IPS-11a (cell line): Measurements from ENCODE around the gene RIN3.

Experiments used
- H3K4me3 ChIP-seq: one replicate; pipeline ENCODE4 v1.5.1; 2013; ENCODE audit warnings: low read depth, low read length, control low read depth

The RIN3 gene

DNA sequence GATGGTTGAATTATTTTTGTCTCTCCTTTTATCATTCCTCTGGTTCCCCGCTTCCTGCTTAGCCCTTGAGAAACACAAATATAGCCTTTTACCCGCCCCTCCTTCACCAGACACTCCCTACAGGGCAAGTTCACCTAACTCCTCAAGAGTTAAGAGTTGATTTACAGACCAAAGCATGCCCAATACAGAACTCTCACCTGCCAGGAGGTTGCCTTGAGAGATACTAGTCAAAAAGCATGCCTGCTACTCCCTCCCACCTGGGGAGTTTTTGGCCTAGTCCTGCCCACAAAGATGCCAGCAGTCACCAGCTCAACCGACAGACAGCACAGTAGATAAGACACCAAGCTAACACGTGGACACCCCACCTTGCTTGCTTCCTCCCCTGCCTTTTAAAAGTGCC, 223.6 kb downstream of the RIN3 start:
- no peak overlapping the region for H3K4me3 ChIP-seq

DNA sequence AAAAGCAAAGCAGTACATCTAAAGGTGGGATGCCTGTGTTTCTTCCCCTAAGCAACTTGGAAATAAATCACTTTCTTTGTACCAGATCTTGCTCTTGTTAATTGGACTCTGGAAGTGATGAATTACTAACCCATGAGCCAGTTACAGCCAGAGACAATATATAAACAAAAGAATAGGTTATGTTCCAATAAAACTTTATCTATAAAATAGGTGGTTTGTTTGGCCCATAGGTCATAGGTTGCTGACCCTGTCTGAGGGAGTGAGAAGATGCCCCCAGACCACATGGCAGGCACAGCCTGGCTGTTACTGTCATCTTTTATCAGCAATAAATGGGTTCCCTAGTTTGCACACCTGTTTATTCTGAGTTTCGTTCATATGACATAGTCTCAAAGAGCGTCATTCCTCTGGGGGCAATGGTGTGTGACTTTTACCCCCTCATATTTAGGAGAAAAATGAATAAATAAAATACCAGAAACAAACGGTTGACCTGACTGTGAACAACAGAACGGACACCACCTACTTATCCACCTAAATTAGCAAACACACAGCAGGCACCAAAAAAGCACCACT, 224.1 kb downstream of the RIN3 start:
- no peak overlapping the region for H3K4me3 ChIP-seq
